Measurements from ENCODE around the gene AP1M1. TPM values are rescaled to one million over a fixed set of nuclear protein-coding genes. Genes with fewer than 3 reads are reported as not detected.

Gene AP1M1
- total RNA-seq, 1 experiment from 2014 or later, result 30.3 TPM

GRCh38 chr19:16199275-16199932 lies 1.7 kb downstream of the AP1M1 start:
- H3K9me3 Mint-ChIP-seq, result no peaks in the 10 kb centered on the region
- no peak overlapping the region for H2BK120ac ChIP-seq (ENCODE audit: low read depth, low read length, poor library complexity, severe bottlenecking)
- peaks cover 10% of the 10 kb centered on the region in 2 experiments for H3K4me1 Mint-ChIP-seq
- H3K4me3 Mint-ChIP-seq, result peak overlapping the region; percentile 76 to 84
- H3K27me3 Mint-ChIP-seq (ENCODE audit: low read depth), result no peaks in the 10 kb centered on the region
- H3K9me3 ChIP-seq (ENCODE audit: control insufficient read depth, low read depth, low read length), result no peaks in the 10 kb centered on the region
- no peaks in the 10 kb centered on the region for H4K20me1 ChIP-seq (ENCODE audit: control insufficient read depth, insufficient read depth, insufficient read length)
- H3K79me1 ChIP-seq (ENCODE audit: insufficient read depth, low read depth, low read length, poor library complexity, severe bottlenecking), result no peaks in the 10 kb centered on the region
- no peak overlapping the region for H3K18ac ChIP-seq (ENCODE audit: insufficient read length, low read depth, low read length)
- no peak overlapping the region for H3K4me2 ChIP-seq (ENCODE audit: insufficient read depth, insufficient read length, low read length)
- H3K9ac ChIP-seq (ENCODE audit: extremely low read depth, insufficient read length, low read length), result no peak overlapping the region
- no peak for TF ChIP-seq CTCF (conservative IDR thresholded peaks at IDR 0.05)
- no peak overlapping the region for H3K56ac ChIP-seq (ENCODE audit: insufficient read length, low read depth, low read length)
- H3K4me1 ChIP-seq (ENCODE audit: insufficient read depth, low read length), result no peaks in the 10 kb centered on the region; the same call in 1 of the 2 replicates
- H3K79me2 ChIP-seq (ENCODE audit: insufficient read depth, low read length), result no peaks in the 10 kb centered on the region
- H4K8ac ChIP-seq (replicated peaks; ENCODE audit: insufficient read length, low read depth, low read length), result no peak overlapping the region
- H2BK12ac ChIP-seq (ENCODE audit: insufficient read length, low read depth, low read length), result no peak overlapping the region
- H3K23me2 ChIP-seq (ENCODE audit: insufficient read length, low read depth, low read length, poor library complexity, severe bottlenecking), result peaks cover 2% of the 10 kb centered on the region
- no peak overlapping the region for H2BK5ac ChIP-seq (ENCODE audit: insufficient read length, low read length)
- whole genome bisulfite sequencing (ENCODE audit: extremely low coverage, insufficient read length, low lambda C conversion rate), result no CpG with 5 or more reads among the region's 9 CpGs
- H2BK20ac ChIP-seq (ENCODE audit: low read depth, low read length, poor library complexity, severe bottlenecking), result no peak overlapping the region
- H3K27ac ChIP-seq (ENCODE audit: insufficient read length, low read depth, low read length), result no peak overlapping the region
- H2AFZ ChIP-seq (ENCODE audit: low read length), result no peak overlapping the region
- H3K27ac Mint-ChIP-seq, result no peak overlapping the region
- H3K14ac ChIP-seq (ENCODE audit: insufficient read depth, low read length), result no peak overlapping the region
- no peak overlapping the region for H4K5ac ChIP-seq (ENCODE audit: insufficient read length, low read depth, low read length)
- H4K91ac ChIP-seq (ENCODE audit: insufficient read length, low read depth, low read length), result no peak overlapping the region
- no peaks in the 10 kb centered on the region for H3K27me3 ChIP-seq (ENCODE audit: insufficient read depth, low read length)
- H3T11ph ChIP-seq (ENCODE audit: low read length), result no peak overlapping the region
- no peak overlapping the region for H3K4ac ChIP-seq (ENCODE audit: low read depth, low read length)
- H2BK15ac ChIP-seq (ENCODE audit: low read depth, low read length), result no peak overlapping the region
- H2AK5ac ChIP-seq (ENCODE audit: insufficient read length, low read length), result no peak overlapping the region
- peaks cover 2 to 9% (median 8%) of the 10 kb centered on the region in 3 experiments; a peak in 2 of 7 replicates for H3K36me3 Mint-ChIP-seq (ENCODE audit: insufficient read depth in 1 of 3, low read depth in 3 of 3)
- no peak for DNase-seq
- no peak overlapping the region for H3K23ac ChIP-seq (ENCODE audit: insufficient read length, low read depth, low read length)

Measured in H9 (cell line).